Ishikawa (cell line): Measurements from ENCODE around the gene DDR2.

Experiments
- EGR1 ChIP-seq: IDR thresholded peaks from 2 replicates; pipeline ENCODE4 v1.6.1; 2012
- EP300 ChIP-seq: IDR thresholded peaks from 2 replicates; pipeline ENCODE4 v1.6.1; 2012; ENCODE audit warnings: borderline replicate concordance
- REST ChIP-seq: IDR thresholded peaks from 2 replicates; pipeline ENCODE4 v1.6.1; 2012; ENCODE audit warnings: low read depth, mild to moderate bottlenecking
- TAF1 ChIP-seq: IDR thresholded peaks from 2 replicates; pipeline ENCODE4 v1.6.1; 2012; ENCODE audit warnings: low read depth, mild to moderate bottlenecking

DNA sequence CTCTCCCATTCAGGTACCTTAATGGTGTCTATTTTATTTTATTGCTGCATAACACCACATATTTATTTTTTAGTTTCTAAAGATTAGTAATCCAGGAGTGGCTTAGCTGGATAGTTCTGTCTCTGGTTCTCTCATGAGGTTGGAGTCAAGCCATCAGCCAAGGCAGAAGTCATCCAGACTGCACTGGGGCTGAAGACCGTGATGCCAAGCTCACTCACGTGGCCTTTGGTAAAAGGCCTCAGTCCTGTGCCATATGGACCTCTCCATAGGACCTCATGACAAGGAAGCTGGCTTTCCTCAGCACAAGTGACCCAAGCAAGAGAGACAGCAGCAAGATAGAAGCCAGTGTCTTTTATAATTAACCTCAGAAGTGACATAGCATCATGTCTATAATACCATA is 23.0 kb upstream of the DDR2 start:
- TF ChIP-seq EP300 (no peak), EGR1 (no peak), REST (no peak), TAF1 (no peak)
